Measurements from ENCODE around the gene PTER.

PTER gene

DNA sequence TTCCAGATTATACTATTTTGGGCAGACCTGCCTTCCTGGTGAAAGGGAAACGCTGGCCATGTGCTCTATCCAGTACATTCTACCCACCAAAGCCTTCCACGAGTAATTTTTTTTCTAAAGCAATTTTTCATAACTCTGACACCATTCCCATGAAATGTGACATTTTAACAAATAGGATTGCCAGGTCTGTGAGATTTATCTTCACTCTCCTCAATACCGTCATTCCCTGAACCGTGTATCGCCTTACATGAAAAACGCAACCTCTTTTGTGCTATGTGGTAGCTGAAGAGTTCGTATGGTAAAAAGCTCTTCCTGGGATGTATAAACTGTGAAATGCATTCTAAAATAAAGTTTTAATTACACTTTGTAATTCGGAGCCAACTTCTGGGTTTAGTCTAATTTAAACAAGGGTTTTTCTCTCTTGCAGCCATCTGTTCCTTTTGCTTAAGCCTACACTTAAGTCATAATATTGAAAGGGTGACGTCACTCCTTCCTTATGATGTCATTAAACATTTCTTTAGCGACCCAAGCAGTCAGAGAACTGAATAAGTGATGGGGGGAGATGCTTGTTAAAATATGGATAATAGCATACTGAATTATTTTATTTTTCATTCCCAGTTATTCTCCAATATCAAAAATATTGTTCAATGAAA is 57.2 kb downstream of the PTER start:
- TF ChIP-seq, protein P1, sequence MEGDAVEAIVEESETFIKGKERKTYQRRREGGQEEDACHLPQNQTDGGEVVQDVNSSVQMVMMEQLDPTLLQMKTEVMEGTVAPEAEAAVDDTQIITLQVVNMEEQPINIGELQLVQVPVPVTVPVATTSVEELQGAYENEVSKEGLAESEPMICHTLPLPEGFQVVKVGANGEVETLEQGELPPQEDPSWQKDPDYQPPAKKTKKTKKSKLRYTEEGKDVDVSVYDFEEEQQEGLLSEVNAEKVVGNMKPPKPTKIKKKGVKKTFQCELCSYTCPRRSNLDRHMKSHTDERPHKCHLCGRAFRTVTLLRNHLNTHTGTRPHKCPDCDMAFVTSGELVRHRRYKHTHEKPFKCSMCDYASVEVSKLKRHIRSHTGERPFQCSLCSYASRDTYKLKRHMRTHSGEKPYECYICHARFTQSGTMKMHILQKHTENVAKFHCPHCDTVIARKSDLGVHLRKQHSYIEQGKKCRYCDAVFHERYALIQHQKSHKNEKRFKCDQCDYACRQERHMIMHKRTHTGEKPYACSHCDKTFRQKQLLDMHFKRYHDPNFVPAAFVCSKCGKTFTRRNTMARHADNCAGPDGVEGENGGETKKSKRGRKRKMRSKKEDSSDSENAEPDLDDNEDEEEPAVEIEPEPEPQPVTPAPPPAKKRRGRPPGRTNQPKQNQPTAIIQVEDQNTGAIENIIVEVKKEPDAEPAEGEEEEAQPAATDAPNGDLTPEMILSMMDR (IDR thresholded peaks at IDR 0.05): no peak

DNA sequence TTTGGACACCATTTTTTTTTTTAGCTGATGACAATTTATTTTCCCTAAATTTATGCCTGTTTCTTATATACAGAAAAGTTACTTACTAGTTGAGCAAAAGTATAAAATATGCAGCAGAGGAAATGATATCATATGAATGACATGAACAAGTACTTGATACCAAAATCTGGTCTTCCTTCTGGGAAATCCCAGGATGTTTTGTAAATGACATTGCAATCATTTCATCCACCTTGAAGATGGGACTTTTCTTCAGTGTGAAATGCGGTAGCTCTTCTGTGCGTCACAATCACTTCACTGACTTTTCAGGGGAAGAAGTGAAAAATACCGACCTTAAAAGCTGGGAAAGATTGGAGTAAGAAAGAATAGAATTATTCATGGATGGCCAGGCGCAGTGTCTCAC is 61.1 kb downstream of the PTER start:
- TF ChIP-seq, protein P1 (IDR thresholded peaks at IDR 0.05): no peak

DNA sequence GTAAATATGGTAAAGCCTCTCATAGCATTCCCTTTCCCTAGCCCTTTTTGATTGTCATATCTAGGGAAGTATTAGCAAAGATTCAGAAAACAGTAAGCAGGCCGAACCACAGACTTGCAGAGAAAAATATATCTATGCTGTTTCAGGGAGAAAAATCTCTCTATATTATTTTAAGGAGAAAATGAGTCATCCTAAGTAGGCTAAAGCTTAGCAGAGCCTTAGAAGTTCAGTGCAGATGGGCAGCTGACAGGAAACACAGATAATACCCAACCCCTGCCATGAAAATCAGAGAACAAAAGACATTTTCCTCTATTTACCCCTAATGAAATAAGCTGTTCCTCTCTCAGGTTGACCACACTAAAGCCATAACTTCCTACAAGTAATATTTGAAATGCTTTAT is 68.4 kb downstream of the PTER start:
- TF ChIP-seq, protein P1 (IDR thresholded peaks at IDR 0.05): no peak

DNA sequence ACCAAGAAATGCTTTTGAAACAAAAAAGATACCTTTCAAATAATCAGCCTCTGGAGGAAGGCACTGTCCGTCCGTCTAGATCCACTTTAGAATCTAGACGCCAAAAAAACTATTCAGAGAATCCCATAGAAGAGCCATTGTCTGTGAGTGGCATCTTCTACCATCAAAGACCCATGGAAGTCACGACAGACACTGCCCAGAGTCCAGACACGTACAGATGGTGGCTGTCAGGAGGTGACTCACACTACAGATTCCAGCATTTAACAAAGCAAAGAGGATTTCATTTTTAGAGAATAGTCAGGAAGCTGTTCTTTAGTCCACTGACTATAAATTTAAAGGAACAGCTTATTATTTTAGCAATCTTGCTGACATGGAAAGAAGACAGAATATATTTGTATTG is 73.2 kb downstream of the PTER start:
- TF ChIP-seq, protein P1 (IDR thresholded peaks at IDR 0.05): no peak

DNA sequence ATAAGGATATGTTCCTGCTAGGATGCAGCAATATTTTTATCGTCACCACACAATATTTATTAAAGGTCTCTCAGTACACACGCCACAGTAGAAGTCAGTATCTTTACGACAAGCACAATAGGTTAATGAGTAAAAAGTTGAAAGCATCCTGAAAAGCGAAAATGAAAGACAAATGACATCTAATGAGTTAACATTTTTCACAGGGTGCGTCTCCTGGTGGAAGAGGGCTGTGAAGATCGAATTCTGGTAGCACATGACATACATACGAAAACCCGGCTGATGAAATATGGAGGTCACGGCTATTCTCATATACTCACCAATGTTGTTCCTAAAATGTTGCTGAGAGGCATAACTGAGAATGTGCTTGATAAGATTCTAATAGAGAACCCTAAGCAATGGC is 74.0 kb downstream of the PTER start:
- TF ChIP-seq, protein P1 (IDR thresholded peaks at IDR 0.05): no peak

DNA sequence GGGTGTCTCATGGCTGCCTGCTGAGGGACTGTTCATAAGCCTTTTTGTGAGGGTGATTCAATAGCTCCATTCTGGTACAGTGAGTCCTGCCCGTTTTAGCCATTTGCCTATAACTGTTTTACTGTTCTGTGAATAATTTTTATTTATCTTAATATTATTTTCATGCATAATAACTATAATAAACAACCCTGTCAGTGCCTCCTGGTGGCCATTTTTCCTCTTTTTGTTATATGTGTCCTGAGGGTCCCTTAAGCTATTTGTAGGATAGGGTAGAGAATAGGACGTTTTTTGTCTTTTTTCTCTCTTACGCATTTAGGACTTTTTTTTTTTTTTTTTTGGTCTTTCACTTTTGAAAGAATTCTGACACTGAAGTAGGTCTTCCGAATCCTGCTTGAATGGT is 82.0 kb downstream of the PTER start:
- TF ChIP-seq, protein P1 (IDR thresholded peaks at IDR 0.05): peak; percentile 37

DNA sequence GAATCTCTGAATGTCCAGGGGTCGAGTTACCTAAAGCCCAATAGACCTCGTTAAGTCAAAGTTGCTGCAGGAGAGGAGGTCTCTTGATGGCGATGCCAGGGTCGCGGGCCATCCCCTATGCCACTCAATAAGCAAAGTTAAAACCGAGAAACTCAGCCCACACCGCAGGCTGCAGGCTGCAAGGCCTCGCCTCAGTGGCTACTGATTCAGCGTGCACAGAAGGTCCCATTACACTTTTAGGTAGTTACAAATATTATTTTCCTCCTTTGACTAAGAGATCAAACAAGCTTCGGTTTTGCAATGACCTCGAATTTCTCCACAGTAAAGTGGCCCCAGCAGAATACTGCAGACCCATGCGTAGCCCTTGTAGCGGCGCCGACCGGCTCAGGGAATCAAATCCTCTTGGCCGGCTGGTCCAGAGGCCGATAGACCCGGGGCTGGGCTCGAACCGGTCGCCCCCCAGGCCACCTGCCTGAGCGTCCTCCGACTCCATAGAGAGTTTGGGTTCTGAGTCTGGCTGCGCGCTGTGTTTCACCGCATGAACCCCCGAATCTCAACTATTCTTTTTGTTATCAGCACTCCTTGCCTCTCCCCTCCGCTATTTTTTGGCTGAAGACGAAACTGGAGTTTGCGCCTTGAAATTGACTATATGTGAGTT is 82.6 kb downstream of the PTER start:
- TF ChIP-seq, protein P1 (IDR thresholded peaks at IDR 0.05): no peak

Data from LNCAP (cell line).